ENCODE measurements around the gene LDB3.

Gene LDB3

GRCh38 chr10:86658261-86658741 lies 10.0 kb upstream of the LDB3 start:
- no peaks in the 10 kb centered on the region for H3K27me3 Mint-ChIP-seq
- no peaks in the 10 kb centered on the region for H3K4me1 Mint-ChIP-seq
- H3K9me3 Mint-ChIP-seq: no peaks in the 10 kb centered on the region
- no peak overlapping the region for H3K4me3 Mint-ChIP-seq
- no peaks in the 10 kb centered on the region for H3K36me3 Mint-ChIP-seq
- H3K27ac Mint-ChIP-seq: no peak overlapping the region

- H3K27ac Mint-ChIP-seq: no peak overlapping the region
- no peaks in the 10 kb centered on the region for H3K9me3 Mint-ChIP-seq
- no peaks in the 10 kb centered on the region for H3K27me3 Mint-ChIP-seq
- H3K4me3 Mint-ChIP-seq: no peak overlapping the region
- H3K4me1 Mint-ChIP-seq: no peaks in the 10 kb centered on the region
- no peaks in the 10 kb centered on the region for H3K36me3 Mint-ChIP-seq
Observed at GRCh38 chr10:86658751-86659150, 9.6 kb upstream of the LDB3 start.

- no peak overlapping the region for H3K4me3 Mint-ChIP-seq
- H3K9me3 Mint-ChIP-seq: no peaks in the 10 kb centered on the region
- H3K27ac Mint-ChIP-seq: no peak overlapping the region
- no peaks in the 10 kb centered on the region for H3K27me3 Mint-ChIP-seq
- no peaks in the 10 kb centered on the region for H3K36me3 Mint-ChIP-seq
- H3K4me1 Mint-ChIP-seq: no peaks in the 10 kb centered on the region
Observed at GRCh38 chr10:86659161-86659691, 9.1 kb upstream of the LDB3 start.

- H3K27me3 Mint-ChIP-seq: no peaks in the 10 kb centered on the region
- no peak overlapping the region for H3K4me3 Mint-ChIP-seq
- H3K4me1 Mint-ChIP-seq: no peaks in the 10 kb centered on the region
Observed at GRCh38 chr10:86659721-86660453, 8.4 kb upstream of the LDB3 start.

GRCh38 chr10:86661161-86662025 lies 6.9 kb upstream of the LDB3 start:
- Mint-ChIP-seq H3K4me1 (no peaks in the 10 kb centered on the region), H3K4me3 (no peak overlapping the region), H3K36me3 (no peaks in the 10 kb centered on the region), H3K27me3 (no peaks in the 10 kb centered on the region), H3K9me3 (no peaks in the 10 kb centered on the region), H3K27ac (no peak overlapping the region)

More at GRCh38 chr10:86659721-86660453, 8.4 kb upstream of the LDB3 start:
- Mint-ChIP-seq H3K36me3 (no peaks in the 10 kb centered on the region), H3K27ac (no peak overlapping the region), H3K9me3 (no peaks in the 10 kb centered on the region)

- Mint-ChIP-seq H3K27ac (no peak overlapping the region), H3K27me3 (no peaks in the 10 kb centered on the region), H3K9me3 (no peaks in the 10 kb centered on the region), H3K4me1 (no peaks in the 10 kb centered on the region), H3K4me3 (no peak overlapping the region), H3K36me3 (no peaks in the 10 kb centered on the region)
Observed at GRCh38 chr10:86662186-86663045, 5.9 kb upstream of the LDB3 start.

- H3K9me3 Mint-ChIP-seq: no peaks in the 10 kb centered on the region
- no peak overlapping the region for H3K27ac Mint-ChIP-seq
- no peaks in the 10 kb centered on the region for H3K4me1 Mint-ChIP-seq
- H3K36me3 Mint-ChIP-seq: no peaks in the 10 kb centered on the region
- H3K4me3 Mint-ChIP-seq: no peak overlapping the region
- no peaks in the 10 kb centered on the region for H3K27me3 Mint-ChIP-seq
Observed at GRCh38 chr10:86663046-86663345, 5.3 kb upstream of the LDB3 start.

GRCh38 chr10:86663576-86664339 lies 4.6 kb upstream of the LDB3 start:
- no peaks in the 10 kb centered on the region for H3K36me3 Mint-ChIP-seq
- H3K4me1 Mint-ChIP-seq: no peaks in the 10 kb centered on the region
- no peak overlapping the region for H3K27ac Mint-ChIP-seq
- H3K27me3 Mint-ChIP-seq: no peaks in the 10 kb centered on the region
- H3K9me3 Mint-ChIP-seq: no peaks in the 10 kb centered on the region
- H3K4me3 Mint-ChIP-seq: no peak overlapping the region

GRCh38 chr10:86664341-86665217 lies 3.7 kb upstream of the LDB3 start:
- Mint-ChIP-seq H3K36me3 (no peaks in the 10 kb centered on the region), H3K9me3 (no peaks in the 10 kb centered on the region), H3K4me1 (no peaks in the 10 kb centered on the region), H3K4me3 (no peak overlapping the region), H3K27me3 (no peaks in the 10 kb centered on the region), H3K27ac (no peak overlapping the region)

- Mint-ChIP-seq H3K9me3 (no peaks in the 10 kb centered on the region), H3K27ac (no peak overlapping the region), H3K27me3 (no peaks in the 10 kb centered on the region), H3K36me3 (no peaks in the 10 kb centered on the region), H3K4me1 (no peaks in the 10 kb centered on the region), H3K4me3 (no peak overlapping the region)
Observed at GRCh38 chr10:86665218-86665607, 3.1 kb upstream of the LDB3 start.

GRCh38 chr10:86665868-86666267 lies 2.4 kb upstream of the LDB3 start:
- no peaks in the 10 kb centered on the region for H3K27me3 Mint-ChIP-seq
- H3K4me3 Mint-ChIP-seq: no peak overlapping the region
- no peaks in the 10 kb centered on the region for H3K4me1 Mint-ChIP-seq
- no peaks in the 10 kb centered on the region for H3K9me3 Mint-ChIP-seq
- H3K36me3 Mint-ChIP-seq: no peaks in the 10 kb centered on the region
- H3K27ac Mint-ChIP-seq: no peak overlapping the region

GRCh38 chr10:86666538-86666937 lies 1.8 kb upstream of the LDB3 start:
- Mint-ChIP-seq H3K4me1 (no peaks in the 10 kb centered on the region), H3K9me3 (no peaks in the 10 kb centered on the region), H3K4me3 (no peak overlapping the region), H3K27me3 (no peaks in the 10 kb centered on the region), H3K27ac (no peak overlapping the region), H3K36me3 (no peaks in the 10 kb centered on the region)

- Mint-ChIP-seq H3K4me3 (no peak overlapping the region), H3K36me3 (no peaks in the 10 kb centered on the region), H3K27ac (no peak overlapping the region), H3K4me1 (no peaks in the 10 kb centered on the region), H3K9me3 (no peaks in the 10 kb centered on the region), H3K27me3 (no peaks in the 10 kb centered on the region)
Observed at GRCh38 chr10:86667421-86668181, 710 bp upstream of the LDB3 start.

Data from activated naive CD4-positive, alpha-beta T cell treated with anti-CD3 and anti-CD28 coated beads, Interleukin-2, amount 50 U/mL, for 24 hours (primary cell).